ENCODE measurements around the gene ZNF692.

Gene ZNF692

DNA sequence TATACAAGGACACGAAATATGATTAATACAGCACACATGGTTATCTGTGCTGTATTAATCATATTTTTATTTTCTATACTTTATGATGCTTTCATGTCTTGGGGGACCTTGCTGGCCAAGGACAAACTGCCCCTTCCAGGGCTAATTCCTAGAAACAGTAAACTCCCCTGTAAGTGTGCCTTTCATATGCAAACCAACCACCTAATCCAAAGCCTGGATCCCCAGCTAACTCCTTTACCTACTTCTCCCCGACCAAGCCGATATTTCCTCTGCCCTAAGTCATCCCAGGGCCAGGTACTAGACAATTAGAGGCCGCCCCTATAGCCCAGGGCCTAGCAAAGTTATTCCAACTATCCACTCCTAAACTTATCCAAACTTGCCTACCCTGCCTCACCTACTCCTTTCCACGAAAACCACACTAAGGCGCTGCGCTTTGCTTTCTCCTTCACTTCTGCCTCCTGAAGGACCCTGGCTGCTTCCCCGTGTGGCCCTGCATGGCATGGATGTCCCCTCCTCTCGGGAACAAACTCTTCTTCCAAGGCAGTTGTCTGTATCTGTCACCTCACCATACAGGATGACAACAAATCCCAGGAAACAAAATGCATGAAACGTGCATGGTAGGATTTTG lies 43.4 kb downstream of the ZNF692 start:
- Histone ChIP-seq H3K27me3 (no peaks in the 10 kb centered on the region), H3K9me3 (no peaks in the 10 kb centered on the region), H3K4me1 (peaks cover 0 to 32% (median 18%) of the 10 kb centered on the region in 4 donors), H3K4me3 (no peak overlapping the region), H3K36me3 (peaks cover 53 to 82% (median 80%) of the 10 kb centered on the region in 3 donors), H3K27ac (no peak overlapping the region)
- TF ChIP-seq, protein P1, sequence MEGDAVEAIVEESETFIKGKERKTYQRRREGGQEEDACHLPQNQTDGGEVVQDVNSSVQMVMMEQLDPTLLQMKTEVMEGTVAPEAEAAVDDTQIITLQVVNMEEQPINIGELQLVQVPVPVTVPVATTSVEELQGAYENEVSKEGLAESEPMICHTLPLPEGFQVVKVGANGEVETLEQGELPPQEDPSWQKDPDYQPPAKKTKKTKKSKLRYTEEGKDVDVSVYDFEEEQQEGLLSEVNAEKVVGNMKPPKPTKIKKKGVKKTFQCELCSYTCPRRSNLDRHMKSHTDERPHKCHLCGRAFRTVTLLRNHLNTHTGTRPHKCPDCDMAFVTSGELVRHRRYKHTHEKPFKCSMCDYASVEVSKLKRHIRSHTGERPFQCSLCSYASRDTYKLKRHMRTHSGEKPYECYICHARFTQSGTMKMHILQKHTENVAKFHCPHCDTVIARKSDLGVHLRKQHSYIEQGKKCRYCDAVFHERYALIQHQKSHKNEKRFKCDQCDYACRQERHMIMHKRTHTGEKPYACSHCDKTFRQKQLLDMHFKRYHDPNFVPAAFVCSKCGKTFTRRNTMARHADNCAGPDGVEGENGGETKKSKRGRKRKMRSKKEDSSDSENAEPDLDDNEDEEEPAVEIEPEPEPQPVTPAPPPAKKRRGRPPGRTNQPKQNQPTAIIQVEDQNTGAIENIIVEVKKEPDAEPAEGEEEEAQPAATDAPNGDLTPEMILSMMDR (IDR thresholded peaks at IDR 0.05): no peak
- intact Hi-C loops (cut with DNase I; ENCODE audit: low total_unique reads): no loop called here
- DNase-seq: no peak

DNA sequence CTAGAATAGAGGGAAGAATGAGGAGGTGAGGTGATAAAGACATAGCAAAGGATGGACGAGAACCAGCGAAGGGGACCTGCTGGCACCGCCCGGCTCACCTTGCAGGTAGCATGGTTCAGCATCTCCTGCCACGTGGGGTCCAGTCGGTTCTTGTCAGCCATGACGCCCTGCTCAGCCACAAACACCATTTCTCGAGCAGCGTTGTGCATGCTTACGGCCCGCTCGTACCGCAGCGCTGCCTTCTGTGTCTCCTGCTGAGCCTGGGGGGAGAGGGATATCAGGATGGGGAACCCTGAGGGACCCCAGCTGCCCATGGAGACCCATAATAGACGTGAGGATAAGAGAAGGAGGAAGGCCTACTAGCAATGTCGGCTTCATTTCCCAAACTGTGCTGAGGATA lies 44.5 kb downstream of the ZNF692 start:
- intact Hi-C loops (cut with DNase I; ENCODE audit: low total_unique reads): no loop called here
- Histone ChIP-seq H3K36me3 (peaks cover 53 to 76% (median 74%) of the 10 kb centered on the region in 3 donors), H3K4me3 (no peak overlapping the region), H3K9me3 (no peaks in the 10 kb centered on the region), H3K27me3 (no peaks in the 10 kb centered on the region), H3K27ac (no peak overlapping the region), H3K4me1 (peaks cover 0 to 25% (median 18%) of the 10 kb centered on the region in 4 donors)
- TF ChIP-seq, protein P1 (IDR thresholded peaks at IDR 0.05): no peak
- DNase-seq: no peak

DNA sequence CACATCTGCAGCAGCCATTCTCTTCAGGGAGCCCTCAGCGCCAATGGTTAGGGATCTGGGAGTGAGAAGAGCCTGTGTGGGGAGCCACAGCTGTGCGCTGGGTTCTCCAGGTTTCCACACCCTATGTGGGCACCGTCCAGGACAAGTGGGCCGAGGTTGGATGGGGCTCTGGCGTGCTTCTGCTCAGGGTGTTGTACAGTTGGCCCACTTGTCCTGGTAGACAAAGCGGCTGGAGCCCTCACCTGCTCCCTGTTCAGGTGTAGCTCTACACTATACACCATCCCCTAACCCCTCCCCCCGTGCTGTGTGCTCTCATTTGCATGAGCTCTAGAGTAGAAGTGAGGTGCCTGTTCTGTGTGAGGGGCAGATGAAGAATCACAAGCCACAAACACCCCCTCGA lies 45.3 kb downstream of the ZNF692 start:
- intact Hi-C loops (cut with DNase I; ENCODE audit: low total_unique reads): no loop called here
- no peaks in the 10 kb centered on the region for H3K27me3 ChIP-seq
- no peak overlapping the region for H3K27ac ChIP-seq
- H3K36me3 ChIP-seq: peaks cover 53 to 70% (median 70%) of the 10 kb centered on the region in 3 donors
- H3K4me1 ChIP-seq: peaks cover 0 to 17% (median 13%) of the 10 kb centered on the region in 4 donors
- DNase-seq: no peak
- no peak overlapping the region for H3K4me3 ChIP-seq
- TF ChIP-seq, protein P1 (IDR thresholded peaks at IDR 0.05): no peak
- H3K9me3 ChIP-seq: no peaks in the 10 kb centered on the region

DNA sequence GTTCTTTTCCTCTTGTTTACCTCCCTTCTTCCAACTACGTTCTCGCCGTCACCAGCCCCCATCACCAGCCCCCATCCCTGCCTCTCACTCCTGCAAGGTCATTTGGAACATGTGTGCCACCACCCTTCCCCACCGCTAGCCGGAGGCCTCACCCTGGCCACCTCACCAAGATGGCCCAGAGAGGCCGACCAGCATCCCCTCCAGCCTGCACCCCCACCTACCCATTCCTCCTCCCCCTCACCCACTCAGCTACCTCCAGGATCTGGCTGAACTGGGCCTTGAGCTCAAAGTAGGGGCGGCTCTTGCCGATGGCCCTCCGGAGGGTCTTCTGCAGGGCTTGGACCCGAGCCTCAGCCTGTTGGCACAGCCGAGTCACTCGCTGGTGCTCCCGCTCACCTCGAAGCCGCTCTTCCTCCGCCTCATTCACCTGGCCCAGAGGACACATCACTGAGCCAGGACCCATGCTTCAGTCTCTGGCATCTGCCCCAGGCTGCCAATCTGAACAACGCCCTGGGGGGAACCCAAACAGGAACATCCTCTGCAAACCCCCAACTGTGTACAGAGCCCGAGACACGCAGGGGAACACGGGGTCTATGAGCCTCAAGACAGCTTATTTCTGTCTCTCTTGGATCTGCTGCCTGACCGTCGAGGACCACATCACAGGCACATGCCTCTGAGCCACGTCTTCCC lies 46.0 kb downstream of the ZNF692 start:
- no peak for DNase-seq
- TF ChIP-seq, protein P1 (IDR thresholded peaks at IDR 0.05): no peak
- H3K27me3 ChIP-seq: no peaks in the 10 kb centered on the region
- H3K4me3 ChIP-seq: no peak overlapping the region
- no peaks in the 10 kb centered on the region for H3K9me3 ChIP-seq
- intact Hi-C loops (cut with DNase I; ENCODE audit: low total_unique reads): no loop called here
- H3K4me1 ChIP-seq: peaks cover 0 to 16% (median 11%) of the 10 kb centered on the region in 4 donors
- H3K36me3 ChIP-seq: peaks cover 53 to 70% (median 67%) of the 10 kb centered on the region in 3 donors
- no peak overlapping the region for H3K27ac ChIP-seq

DNA sequence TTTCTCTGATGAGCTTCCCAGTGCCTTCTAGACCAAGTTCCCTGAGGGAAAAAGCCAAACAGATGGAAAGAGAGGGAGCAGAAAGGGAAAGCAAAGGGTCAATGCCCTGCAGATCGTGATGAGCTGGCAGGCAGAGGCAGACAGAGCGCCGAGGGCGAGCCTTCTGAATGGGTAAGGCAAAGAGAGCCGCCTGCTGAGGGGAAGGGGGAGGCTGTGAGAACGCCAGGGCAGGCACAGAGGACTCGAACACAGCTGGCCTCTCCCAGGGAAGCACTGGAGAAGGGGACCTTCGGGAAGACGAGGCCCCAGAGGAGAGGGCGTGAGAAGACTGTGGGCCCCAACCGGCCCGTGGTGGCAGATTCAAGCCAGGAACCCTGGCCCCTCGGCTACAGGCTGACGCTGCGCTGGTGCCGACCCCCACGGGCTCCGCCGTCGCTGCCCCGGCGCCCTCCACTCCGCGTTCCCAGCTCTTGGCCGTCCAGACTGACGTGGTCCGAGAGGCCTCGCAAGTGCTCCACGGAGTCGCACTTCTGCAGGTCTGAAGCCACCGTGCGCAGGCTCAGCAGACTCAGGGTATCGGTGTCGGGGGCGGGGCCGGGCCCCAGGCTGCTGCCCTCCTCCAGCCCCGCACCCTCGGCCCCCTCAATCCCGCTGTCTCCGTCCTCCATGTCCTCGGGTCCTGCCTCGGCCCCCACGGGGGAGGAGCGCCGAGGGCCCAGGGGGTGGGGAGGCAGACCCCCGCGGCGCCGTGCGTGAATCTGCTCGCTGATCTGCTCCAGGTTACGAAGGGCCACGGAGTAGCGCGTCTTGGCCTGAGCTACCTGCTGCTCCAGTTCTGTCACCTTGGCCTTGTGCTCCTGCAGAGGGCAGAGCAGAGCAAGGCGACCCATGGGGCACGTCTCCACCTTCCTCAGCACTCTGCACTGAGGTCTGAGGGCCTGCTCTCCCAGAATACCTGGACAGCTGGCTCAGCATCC lies 47.1 kb downstream of the ZNF692 start:
- peaks cover 51 to 62% (median 62%) of the 10 kb centered on the region in 3 donors for H3K36me3 ChIP-seq
- TF ChIP-seq, protein P1 (IDR thresholded peaks at IDR 0.05): no peak
- H3K4me3 ChIP-seq: no peak overlapping the region
- H3K4me1 ChIP-seq: peaks cover 0 to 16% (median 11%) of the 10 kb centered on the region in 4 donors
- H3K27me3 ChIP-seq: no peaks in the 10 kb centered on the region
- no peaks in the 10 kb centered on the region for H3K9me3 ChIP-seq
- no peak for DNase-seq
- H3K27ac ChIP-seq: no peak overlapping the region
- intact Hi-C loops (cut with DNase I; ENCODE audit: low total_unique reads): no loop called here

Measured in tibial artery (tissue), 4 donors.